ENCODE results near the gene NPPC.
"Not testable (repeated sequence)": the region's sequence is repeated elsewhere in the genome, so short reads cannot be mapped to it uniquely, and the experiment has no call there.

Gene NPPC

GRCh38 chr2:231920795-231921194 lies 5.4 kb downstream of the NPPC start:
- DNase-seq (ENCODE audit: low spot score): no peak

GRCh38 chr2:231920366-231920765 lies 5.8 kb downstream of the NPPC start:
- no peak for DNase-seq (ENCODE audit: low spot score)

GRCh38 chr2:231919341-231920035 lies 6.7 kb downstream of the NPPC start:
- no peak for DNase-seq (ENCODE audit: low spot score)

GRCh38 chr2:231918501-231919330 lies 7.5 kb downstream of the NPPC start:
- no peak for DNase-seq (ENCODE audit: low spot score)

GRCh38 chr2:231917280-231918066 lies 8.7 kb downstream of the NPPC start:
- DNase-seq (ENCODE audit: low spot score): no peak

- DNase-seq (ENCODE audit: low spot score): no peak
These were observed 12.0 kb downstream of the NPPC start for GRCh38 chr2:231914077-231914690.

GRCh38 chr2:231911381-231911780 lies 14.8 kb downstream of the NPPC start:
- no peak for DNase-seq (ENCODE audit: low spot score)

DNA sequence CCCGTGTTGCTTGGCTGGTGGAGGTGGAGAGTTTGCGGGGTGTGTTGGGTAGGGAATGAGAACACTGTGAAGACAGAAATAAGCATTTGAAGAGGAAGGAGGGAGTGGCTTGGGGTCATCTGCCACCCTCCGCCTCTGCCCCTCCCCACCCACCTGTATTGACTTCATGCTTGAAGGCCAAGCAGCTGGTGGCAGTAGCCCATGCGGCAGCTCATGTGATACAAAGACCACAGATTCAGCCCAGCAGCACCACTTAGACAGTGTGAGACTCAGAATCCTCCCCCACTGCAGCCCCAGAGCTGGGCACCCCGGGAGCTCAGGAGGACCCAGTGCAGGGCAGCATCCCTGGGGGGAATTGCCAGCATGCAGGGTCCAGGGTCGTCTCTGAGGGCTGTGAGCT lies 15.4 kb downstream of the NPPC start:
- DNase-seq (ENCODE audit: low spot score): no peak

- DNase-seq (ENCODE audit: low spot score): not testable (repeated sequence)
These were observed 16.0 kb downstream of the NPPC start for GRCh38 chr2:231910161-231910560.

GRCh38 chr2:231909631-231910030 lies 16.6 kb downstream of the NPPC start:
- DNase-seq (ENCODE audit: low spot score): no peak

- no peak for DNase-seq (ENCODE audit: low spot score)
These were observed 17.6 kb downstream of the NPPC start for GRCh38 chr2:231908584-231908983.

DNA sequence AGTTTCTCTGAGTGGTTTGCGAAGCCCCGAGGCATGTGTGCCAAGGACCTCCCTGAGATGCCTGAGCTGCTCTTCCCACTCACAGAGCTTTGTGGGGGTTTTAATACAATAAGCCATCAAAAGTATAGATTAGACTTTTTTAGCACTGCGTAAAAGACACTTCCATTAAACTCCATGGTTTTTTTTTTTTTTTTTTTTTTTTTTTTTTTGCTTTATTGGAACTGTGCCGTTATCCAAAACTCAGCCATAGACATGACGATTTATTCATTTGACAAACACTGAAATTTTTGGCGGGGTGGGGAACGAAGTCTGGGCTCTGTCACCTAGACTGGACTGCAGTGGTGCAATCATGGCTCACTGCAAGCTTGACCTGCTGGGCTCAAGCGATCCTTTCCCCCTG lies 18.4 kb downstream of the NPPC start:
- no peak for DNase-seq (ENCODE audit: low spot score)

GRCh38 chr2:231905026-231905425 lies 21.2 kb downstream of the NPPC start:
- no peak for DNase-seq (ENCODE audit: low spot score)

DNA sequence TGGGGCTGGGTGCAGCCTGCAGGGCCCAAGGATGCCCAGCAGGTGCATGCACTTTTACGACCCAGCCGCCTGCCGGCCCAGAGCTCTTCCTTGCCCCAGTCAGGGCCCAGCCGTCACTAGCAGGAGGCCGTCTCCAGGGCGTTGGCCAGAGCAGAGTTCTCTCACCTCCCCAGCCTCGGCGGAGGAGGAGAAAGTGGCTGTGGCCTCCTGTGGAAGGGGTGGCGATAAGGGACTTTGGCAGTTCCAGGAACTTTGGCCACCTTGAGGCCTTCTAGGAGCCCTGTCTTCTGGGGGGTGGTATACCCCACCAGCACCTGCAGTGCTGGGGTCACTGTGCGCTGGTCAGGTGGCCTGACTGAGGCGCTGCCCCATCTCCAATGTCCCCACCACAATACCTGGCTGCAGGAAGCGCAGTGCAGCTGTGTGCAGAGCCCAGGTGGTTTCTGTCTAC lies 22.0 kb downstream of the NPPC start:
- DNase-seq (ENCODE audit: low spot score): no peak

- DNase-seq (ENCODE audit: low spot score): no peak
These were observed 23.6 kb downstream of the NPPC start for GRCh38 chr2:231902598-231902997.

GRCh38 chr2:231900972-231901371 lies 25.2 kb downstream of the NPPC start:
- no peak for DNase-seq (ENCODE audit: low spot score)

DNA sequence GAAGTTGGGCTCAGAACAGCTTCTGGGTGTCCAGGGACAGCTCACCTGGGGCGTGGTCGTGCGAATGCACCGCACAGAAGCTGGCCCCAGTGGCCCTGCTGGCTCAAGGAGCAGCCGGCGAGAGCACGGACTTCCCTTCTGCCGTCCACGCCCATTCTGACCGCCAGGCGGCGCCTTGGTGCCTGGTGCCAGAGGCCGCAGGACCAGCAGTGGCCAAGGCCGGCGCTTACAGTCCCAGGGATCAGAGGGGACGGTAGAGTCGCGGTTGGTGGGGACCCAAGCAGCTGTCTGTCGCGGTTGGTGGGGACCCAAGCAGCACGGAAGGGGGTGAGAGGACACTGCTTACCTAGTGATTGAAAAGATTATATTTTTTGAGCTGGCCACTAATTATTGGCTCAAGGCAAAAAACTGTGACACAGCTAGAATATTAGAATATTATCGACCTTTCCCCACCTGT lies 25.7 kb downstream of the NPPC start:
- DNase-seq (ENCODE audit: low spot score): peak; percentile 64

DNA sequence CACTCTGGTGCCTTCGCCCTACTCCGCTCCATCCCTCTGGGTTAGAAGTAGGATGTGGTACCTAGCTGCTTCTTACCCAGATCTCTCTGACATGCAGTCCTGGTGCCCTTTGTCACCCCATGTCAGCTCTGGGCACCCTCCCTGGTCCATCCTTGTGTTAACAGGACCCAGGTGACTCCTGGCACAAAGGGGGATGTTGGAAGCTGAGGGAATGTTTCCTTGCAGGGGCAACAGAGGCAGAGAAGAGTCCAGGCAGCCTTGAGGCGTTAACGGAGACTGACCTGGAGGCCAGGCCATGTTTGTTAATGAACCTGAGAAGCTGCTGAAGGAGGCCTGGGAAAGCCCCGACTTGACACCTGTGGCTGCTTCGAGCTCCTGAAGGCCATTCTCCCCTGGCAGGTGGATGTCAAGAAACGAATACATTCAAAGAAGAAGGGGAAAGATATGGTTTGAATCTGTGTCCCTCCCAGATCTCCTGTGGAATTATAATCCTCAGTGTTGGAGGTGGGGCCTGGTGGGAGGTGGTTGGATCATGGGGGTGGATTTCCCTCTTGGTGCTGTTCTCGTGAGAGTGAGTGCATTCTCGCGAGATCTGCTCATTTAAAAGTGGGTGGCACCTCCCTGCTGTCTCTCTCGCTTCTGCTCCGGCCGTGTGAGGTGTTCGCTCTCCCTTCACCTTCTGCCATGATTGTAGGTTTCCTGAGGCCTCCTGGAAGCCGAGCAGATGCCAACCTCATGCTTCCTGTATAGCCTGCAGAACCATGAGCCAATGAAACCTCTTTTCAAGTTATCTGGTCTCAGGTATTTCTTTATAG lies 31.4 kb downstream of the NPPC start:
- DNase-seq (ENCODE audit: low spot score): no peak

GRCh38 chr2:231891514-231891905 lies 34.7 kb downstream of the NPPC start:
- DNase-seq (ENCODE audit: low spot score): no peak

- no peak for DNase-seq (ENCODE audit: low spot score)
These were observed 35.2 kb downstream of the NPPC start for GRCh38 chr2:231890896-231891513.

Measured in SK-N-DZ (cell line).